Body of pancreas (tissue), 4 donors: ENCODE data around the gene USP32. TPM values are rescaled to one million over a fixed set of nuclear protein-coding genes. Genes with fewer than 3 reads are reported as not detected.
"Not testable (repeated sequence)": the region's sequence is repeated elsewhere in the genome, so short reads cannot be mapped to it uniquely, and the experiment has no call there.

ENCODE experiments used
- ATAC-seq: fragments of 150-250 bp; one replicate; pipeline ENCODE4 v1.9.1; 2016
- DNase-seq, 4 donors: peaks; one replicate each; pipeline ENCODE4 v3.0.0-alpha.2; 2019
- H3K27ac ChIP-seq, 4 donors: fragments of 200-600 bp; sonication (generic); 1 replicate in 3 of 4; 2 replicates in 1 of 4; pipeline versions ENCODE4 v1.5.1 to v1.6.1; 2016 to 2019; ENCODE audit warnings: mild to moderate bottlenecking in 1 of 4, mixed read lengths in 1 of 4, moderate library complexity in 1 of 4
- H3K27me3 ChIP-seq, 2 donors: fragments of 200-600 bp; sonication (generic); one replicate each; pipeline ENCODE4 v1.6.0; 2016; ENCODE audit warnings: mild to moderate bottlenecking in 1 of 2
- H3K36me3 ChIP-seq, 2 donors: fragments of 200-600 bp; sonication (generic); replicated peaks in 1 of 2; 2 replicates each; pipeline ENCODE4 v1.5.1; 2016; ENCODE audit warnings: low read depth in 2 of 2; ENCODE audit not compliant: insufficient read depth in 1 of 2
- H3K4me1 ChIP-seq: fragments of 200-600 bp; sonication (generic); one replicate; pipeline ENCODE4 v1.6.0; 2016
- H3K4me3 ChIP-seq, 2 donors: fragments of 200-600 bp; sonication (generic); 1 replicate in 1 of 2; 2 replicates in 1 of 2; pipeline ENCODE4 v1.5.1; 2016 to 2019
- H3K9me3 ChIP-seq, 3 donors: fragments of 200-600 bp; sonication (generic); 1 replicate in 2 of 3; 2 replicates in 1 of 3; pipeline ENCODE4 v1.5.1; 2016
- POLR2A ChIP-seq, 3 donors: fragments of 450-650 bp; IDR thresholded peaks; one replicate each; pipeline ENCODE4 v1.6.1; 2016; ENCODE audit warnings: antibody characterized with exemption in 3 of 3, mild to moderate bottlenecking in 2 of 3
- WGBS, 2 donors: methylation state at CpG; one replicate each; pipeline ENCODE4 v1.1.5; 2017; 5-methylcytosine and 5-hydroxymethylcytosine counted together
- intact Hi-C: fragments of 100-400 bp; cut with DNase I; formaldehyde crosslinking; loops from one replicate; pipeline ENCODE4 v1.15.1; 2023
- total RNA-seq, 2 donors: library from RNA; depleted of rRNA; stranded (reverse); fragments of >200 nt; gene quantifications; one replicate each; pipeline ENCODE4 v1.1.0, GENCODE V29; 2016
- TF ChIP-seq, protein P1 (sequence below), 7 experiments: fragments of 450-650 bp in 4 of 7; fragments of 200-600 bp in 3 of 7; sonication (generic) in 3 of 7; IDR thresholded peaks; one replicate each; pipeline ENCODE4 v1.5.1; 2016 to 2019; ENCODE audit warnings: antibody characterized with exemption in 7 of 7

The USP32 gene
- total RNA-seq, 2 donors from 2014 or later: 15.8 to 19.7 TPM

DNA sequence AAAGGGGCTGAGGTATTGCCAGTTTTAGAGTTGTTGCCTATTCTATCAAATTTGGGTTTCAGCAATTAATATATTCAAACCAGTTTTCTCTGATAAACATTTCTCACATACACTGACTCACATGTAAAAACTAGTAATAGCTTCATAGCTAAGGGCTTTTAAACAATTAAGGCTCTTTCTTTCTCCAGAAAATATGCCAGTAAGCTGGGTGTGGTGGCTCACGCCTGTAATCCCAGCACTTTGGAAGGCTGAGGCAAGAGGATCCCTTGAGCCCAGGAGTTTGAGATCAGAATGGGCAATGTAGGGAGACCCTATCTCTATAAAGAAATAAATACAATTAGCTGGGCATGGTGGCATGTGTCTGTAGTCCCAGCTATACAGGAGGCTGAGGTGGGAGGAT, 193.3 kb downstream of the USP32 start:
- H3K36me3 ChIP-seq, H3K9me3 ChIP-seq, DNase-seq, intact Hi-C loops, H3K4me3 ChIP-seq, ATAC-seq, H3K27me3 ChIP-seq, H3K4me1 ChIP-seq, H3K27ac ChIP-seq: not testable (repeated sequence)
- WGBS, 2 donors: 77 to 92% methylated on average over 1 of the region's 1 CpG

DNA sequence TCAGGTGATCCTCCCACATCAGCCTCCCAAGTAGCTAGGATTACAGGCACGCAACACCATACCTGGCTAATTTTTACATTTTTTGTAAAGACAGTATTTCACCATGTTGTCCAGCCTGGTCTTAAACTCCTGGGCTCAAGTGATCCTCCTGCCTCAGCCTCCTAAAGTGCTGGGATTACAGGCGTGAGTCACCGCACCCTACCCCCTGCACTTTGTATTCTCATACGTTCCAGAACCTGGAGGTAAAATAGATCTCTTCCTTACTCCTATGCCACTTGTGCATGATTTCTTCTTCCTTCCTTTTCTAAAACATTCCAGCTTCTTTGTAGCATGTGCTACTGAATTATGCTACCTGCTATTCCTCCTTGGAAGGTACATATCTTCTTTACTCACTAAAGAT, 197.8 kb downstream of the USP32 start:
- H3K27me3 ChIP-seq, intact Hi-C loops, H3K9me3 ChIP-seq, H3K4me1 ChIP-seq, H3K36me3 ChIP-seq, DNase-seq, H3K27ac ChIP-seq, H3K4me3 ChIP-seq, ATAC-seq: not testable (repeated sequence)
- 92 to 96% methylated on average over 4 of the region's 4 CpGs for whole genome bisulfite sequencing, 2 donors

DNA sequence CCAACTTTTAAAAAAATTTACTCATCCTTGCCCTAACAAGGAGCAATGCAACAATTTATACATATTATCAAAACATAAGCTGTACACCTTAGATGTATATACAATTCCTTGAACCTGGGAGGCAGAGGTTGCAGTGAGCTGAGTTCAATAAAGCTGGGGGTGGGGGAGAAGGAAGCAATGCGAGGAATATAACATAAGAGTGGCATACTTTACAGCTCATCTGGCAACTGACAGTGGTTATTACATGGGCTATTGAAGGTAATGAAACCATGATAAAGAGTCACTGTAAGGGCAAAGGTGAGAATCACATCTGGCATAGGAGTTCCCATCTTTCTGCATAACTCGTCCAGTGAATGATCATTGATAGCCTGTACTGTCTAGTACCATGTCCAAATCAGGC, 198.5 kb downstream of the USP32 start:
- DNase-seq: no peak
- 85 to 88% methylated on average over 2 of the region's 2 CpGs for WGBS, 2 donors
- intact Hi-C loops: no loop called here
- Histone ChIP-seq H3K27me3 (no peaks in the 10 kb centered on the region), H3K4me3 (no peak overlapping the region), H3K36me3 (peaks cover 7 to 9% of the 10 kb centered on the region in 2 donors), H3K27ac (no peak overlapping the region), H3K4me1 (no peaks in the 10 kb centered on the region), H3K9me3 (no peaks in the 10 kb centered on the region)
- no peak for TF ChIP-seq POLR2A (IDR thresholded peaks at IDR 0.05)
- TF ChIP-seq, protein P1, sequence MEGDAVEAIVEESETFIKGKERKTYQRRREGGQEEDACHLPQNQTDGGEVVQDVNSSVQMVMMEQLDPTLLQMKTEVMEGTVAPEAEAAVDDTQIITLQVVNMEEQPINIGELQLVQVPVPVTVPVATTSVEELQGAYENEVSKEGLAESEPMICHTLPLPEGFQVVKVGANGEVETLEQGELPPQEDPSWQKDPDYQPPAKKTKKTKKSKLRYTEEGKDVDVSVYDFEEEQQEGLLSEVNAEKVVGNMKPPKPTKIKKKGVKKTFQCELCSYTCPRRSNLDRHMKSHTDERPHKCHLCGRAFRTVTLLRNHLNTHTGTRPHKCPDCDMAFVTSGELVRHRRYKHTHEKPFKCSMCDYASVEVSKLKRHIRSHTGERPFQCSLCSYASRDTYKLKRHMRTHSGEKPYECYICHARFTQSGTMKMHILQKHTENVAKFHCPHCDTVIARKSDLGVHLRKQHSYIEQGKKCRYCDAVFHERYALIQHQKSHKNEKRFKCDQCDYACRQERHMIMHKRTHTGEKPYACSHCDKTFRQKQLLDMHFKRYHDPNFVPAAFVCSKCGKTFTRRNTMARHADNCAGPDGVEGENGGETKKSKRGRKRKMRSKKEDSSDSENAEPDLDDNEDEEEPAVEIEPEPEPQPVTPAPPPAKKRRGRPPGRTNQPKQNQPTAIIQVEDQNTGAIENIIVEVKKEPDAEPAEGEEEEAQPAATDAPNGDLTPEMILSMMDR (IDR thresholded peaks at IDR 0.05): no peak
- no peak for ATAC-seq

DNA sequence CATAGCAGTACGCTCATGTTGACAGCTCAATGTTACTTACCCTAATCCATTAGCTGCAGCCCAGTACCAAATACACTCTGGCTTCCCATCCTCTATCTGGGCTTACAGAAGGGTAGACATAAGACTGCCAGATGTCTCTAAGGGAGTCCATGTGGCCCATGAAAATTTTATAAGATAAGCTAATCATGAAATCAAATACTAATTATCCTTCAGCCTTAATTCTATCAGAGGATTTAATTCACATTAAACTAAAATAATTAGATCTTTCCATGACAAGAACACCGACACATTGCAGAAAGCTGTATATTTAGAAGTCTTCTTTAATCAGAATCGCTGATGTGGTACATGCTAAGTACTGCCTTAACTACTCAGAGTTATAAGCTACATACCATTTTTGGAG, 198.9 kb downstream of the USP32 start:
- H3K9me3 ChIP-seq, DNase-seq, ATAC-seq, H3K27ac ChIP-seq, H3K27me3 ChIP-seq, H3K4me3 ChIP-seq, H3K4me1 ChIP-seq, intact Hi-C loops, H3K36me3 ChIP-seq: not testable (repeated sequence)
- 94 to 96% methylated on average over 3 of the region's 3 CpGs for WGBS, 2 donors

DNA sequence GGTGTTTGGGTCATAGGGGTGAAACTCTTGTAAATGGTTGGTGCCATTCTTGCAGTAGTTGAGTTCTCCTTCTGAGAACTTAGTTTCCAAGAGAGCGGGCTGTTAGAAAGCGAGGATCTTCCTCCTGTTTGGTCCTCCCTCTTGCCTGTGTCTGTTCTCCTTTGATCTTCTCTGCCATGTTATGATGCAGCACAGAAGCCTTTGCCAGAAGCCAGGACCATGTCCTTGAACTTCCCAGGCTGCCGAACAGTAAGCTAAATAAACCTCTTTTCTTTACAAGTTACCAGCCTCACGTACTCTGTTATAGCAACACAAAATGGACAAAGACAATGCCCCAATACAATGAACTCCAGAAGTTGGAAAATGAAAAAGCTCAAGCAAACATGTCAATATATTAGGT, 201.9 kb downstream of the USP32 start:
- not testable (repeated sequence) for H3K36me3 ChIP-seq, ATAC-seq

DNA sequence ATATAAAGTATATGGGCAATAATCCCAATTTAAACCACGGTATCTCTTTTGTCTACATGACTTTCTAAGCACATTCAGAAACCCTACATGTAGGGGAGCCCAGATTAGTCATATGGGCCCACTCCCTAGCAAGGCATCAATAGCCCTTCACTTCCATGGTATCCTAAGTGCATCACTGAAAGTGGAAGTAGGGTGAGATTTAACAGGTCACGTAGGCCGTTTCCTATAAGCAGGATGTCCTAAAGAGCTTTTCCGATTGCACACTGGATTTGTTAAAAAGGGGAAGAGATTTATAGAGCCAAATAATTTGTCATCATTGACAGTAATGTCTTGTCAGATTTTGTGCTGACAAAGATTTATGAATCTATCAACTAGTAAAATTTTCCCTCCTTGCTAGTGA, 203.2 kb downstream of the USP32 start:
- no peak overlapping the region for H3K4me3 ChIP-seq
- intact Hi-C loops: no loop called here
- H3K27me3 ChIP-seq: no peaks in the 10 kb centered on the region
- H3K9me3 ChIP-seq: no peaks in the 10 kb centered on the region
- DNase-seq (no peak), ATAC-seq (no peak)
- H3K36me3 ChIP-seq: peaks cover 7 to 12% of the 10 kb centered on the region in 2 donors
- 81 to 95% methylated on average over 4 of the region's 4 CpGs for WGBS, 2 donors
- H3K27ac ChIP-seq: no peak overlapping the region
- TF ChIP-seq, protein P1 (IDR thresholded peaks at IDR 0.05): no peak
- TF ChIP-seq POLR2A (IDR thresholded peaks at IDR 0.05): no peak
- no peaks in the 10 kb centered on the region for H3K4me1 ChIP-seq

More for the DNA sequence above, 201.9 kb downstream of the USP32 start:
- intact Hi-C loops, H3K27ac ChIP-seq, H3K4me3 ChIP-seq, DNase-seq, H3K9me3 ChIP-seq, H3K4me1 ChIP-seq, H3K27me3 ChIP-seq: not testable (repeated sequence)
- 88 to 90% methylated on average over 4 of the region's 4 CpGs for WGBS, 2 donors

DNA sequence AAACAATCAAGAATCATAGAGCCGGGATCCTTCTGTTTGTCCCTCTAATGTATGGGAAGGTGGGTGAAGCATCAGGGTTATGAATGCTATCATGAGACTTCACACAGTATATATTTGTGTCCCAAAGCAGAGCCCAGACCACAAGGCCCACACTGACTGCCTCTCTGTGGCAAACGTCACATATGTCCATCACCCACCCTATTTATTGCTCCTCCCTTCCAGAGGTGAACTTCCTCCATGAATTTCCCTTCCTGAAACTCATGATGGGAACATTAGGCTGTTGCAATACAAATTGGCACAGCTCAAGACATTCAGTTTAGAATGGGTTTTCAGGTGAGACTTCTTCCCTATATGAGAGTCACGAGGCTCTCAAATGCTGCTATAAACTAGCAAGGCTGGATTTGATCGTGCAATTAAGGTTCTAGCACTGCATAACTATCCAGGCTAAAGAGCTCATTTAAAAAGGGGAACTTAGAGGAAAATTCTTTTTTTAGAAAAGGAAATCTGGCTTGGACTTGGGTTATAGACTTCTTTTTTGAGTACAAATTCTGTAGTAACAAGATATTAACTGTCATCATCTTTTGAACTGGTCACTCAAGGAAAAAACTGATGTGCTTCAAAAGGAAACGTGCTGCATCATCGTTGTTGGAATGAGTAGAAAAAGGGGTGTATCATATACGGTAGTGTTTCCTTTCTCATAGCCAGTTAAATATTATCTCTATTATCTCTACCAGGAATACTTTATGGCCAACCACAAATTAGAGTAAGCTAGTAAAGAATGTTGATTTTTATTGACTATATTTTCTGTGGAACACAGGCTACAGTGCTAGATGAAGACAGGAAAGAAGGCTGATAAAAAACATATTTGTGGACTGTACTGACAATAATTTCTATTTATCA, 204.8 kb downstream of the USP32 start:
- H3K4me1 ChIP-seq, H3K27me3 ChIP-seq, H3K4me3 ChIP-seq, H3K9me3 ChIP-seq, ATAC-seq, DNase-seq, intact Hi-C loops: not testable (repeated sequence)
- Histone ChIP-seq H3K27ac (peak overlapping the region in 1 of 4 donors; percentile 66), H3K36me3 (peaks cover 0 to 16% of the 10 kb centered on the region in 2 donors)
- 46 to 73% methylated on average over 7 of the region's 7 CpGs for whole genome bisulfite sequencing, 2 donors

DNA sequence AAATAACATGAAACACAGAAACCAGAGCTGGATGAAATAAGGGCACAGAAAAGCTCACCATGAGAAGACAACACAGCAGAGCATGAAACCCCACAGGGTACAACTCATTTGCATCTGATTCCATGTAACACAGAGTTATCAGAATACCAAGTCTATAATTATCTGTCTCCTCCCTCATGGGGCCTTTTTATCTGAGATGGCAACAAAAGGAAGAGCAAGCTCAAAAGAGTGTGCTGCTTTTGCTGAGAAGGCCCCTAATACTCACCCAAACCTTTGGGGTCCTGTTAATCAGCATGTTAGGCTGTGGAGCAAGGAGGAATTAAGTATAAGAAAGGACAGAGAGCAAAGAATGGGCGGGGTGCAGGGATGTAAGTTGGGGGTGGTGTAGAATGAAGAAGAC, 205.6 kb downstream of the USP32 start:
- DNase-seq, intact Hi-C loops, H3K9me3 ChIP-seq, ATAC-seq, H3K4me3 ChIP-seq, H3K4me1 ChIP-seq, H3K27me3 ChIP-seq, H3K27ac ChIP-seq: not testable (repeated sequence)
- H3K36me3 ChIP-seq: peaks cover 0 to 13% of the 10 kb centered on the region in 2 donors
- 74 to 100% methylated on average over 1 of the region's 1 CpG for WGBS, 2 donors

DNA sequence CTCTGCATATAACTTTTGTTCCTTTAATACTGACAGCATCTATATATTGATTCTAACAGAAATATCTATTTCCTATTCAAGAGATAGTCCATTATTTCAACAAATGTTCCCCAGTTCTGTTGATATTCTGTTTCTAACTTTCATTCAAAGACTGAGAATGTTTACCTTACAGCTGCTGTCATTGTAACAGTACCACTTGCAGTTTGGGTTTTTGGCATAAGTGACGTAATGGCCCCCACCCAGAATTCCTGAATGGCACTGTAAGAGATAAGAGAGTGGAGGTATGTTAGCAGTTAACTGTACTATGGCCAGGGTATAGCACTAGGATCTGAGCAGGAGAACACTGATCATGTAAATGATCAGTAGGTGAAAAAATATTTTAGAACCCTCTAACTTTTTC, 211.6 kb downstream of the USP32 start:
- H3K9me3 ChIP-seq, ATAC-seq, H3K27ac ChIP-seq, DNase-seq, H3K4me1 ChIP-seq, H3K27me3 ChIP-seq, intact Hi-C loops, H3K4me3 ChIP-seq: not testable (repeated sequence)
- peaks cover 0 to 13% of the 10 kb centered on the region in 2 donors for H3K36me3 ChIP-seq
- WGBS, 2 donors: 59 to 72% methylated on average over 1 of the region's 1 CpG

DNA sequence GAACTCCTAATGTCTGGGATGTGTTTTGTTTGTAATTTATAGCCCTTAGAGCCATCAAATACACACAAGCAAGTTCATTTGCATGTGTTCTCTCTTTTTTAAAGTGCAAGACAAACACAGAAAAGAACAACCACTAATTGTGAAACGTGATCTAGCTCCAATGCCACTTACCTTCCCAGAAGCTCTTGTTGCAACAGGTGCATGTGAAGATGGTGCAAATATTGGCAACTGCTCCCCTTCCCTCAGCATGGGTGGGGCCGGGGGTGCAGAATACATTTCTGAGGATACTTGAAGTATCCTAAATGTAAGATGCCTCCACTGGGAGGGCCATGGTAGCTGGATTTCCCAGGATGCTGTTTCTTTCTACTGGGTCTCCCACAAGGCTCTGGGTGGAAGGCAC, 213.8 kb downstream of the USP32 start:
- H3K4me3 ChIP-seq, H3K27me3 ChIP-seq, H3K9me3 ChIP-seq, DNase-seq, H3K36me3 ChIP-seq, H3K4me1 ChIP-seq, ATAC-seq, intact Hi-C loops, H3K27ac ChIP-seq: not testable (repeated sequence)
- WGBS, 2 donors: 77 to 79% methylated on average over 2 of the region's 2 CpGs
